ENCODE data around the gene NPC1. TPM values are rescaled to one million over a fixed set of nuclear protein-coding genes. Genes with fewer than 3 reads are reported as not detected.

NPC1 gene
- total and polyA plus RNA-seq, 8 donors: 6.2 to 25.6 (median 11.0) TPM

DNA sequence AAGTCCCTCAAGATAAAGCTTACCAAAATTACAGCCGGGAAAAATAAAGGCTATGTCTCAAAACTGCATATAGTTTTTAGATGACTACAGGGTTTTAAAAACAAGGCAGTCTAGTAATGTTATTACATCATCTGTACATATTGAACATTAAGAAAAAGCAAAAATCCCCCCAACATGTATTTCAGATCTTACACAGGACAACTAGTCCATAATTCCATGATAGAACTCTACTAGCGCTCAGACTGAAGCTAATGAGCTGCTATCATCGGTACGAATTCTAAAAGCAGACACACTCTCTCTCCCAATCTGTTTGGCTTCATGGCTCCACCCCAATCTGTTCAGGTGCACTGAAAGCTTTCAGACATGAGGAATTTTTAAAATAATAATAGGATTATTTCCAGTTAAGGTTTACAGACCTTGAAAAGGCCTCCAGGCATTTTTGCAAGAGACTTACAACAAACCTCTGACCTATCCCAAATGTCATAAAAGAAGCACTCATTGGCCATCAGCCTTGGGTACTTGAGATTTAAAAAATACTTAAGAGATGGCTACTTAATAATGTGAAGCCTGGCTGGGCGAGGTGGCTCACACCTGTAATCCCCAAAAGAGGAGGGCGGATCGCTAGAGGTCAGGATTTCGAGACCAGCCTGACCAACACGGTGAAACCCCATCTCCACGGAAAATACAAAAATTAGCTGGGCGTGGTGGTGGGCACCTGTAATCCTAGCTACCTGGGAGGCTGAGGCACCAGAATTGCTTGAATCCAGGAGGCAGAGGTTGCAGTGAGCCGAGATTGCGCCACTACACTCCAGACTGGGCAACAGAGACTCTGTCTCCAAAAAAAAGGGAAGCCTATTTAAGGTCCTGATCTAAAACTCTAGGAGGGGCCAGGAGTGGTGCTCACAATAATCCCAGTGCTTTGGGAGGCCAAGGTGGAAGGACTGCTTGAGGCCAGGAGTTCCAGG is 2.0 kb downstream of the NPC1 start:
- no peak overlapping the region for H3K27ac ChIP-seq
- 85% methylated on average over 13 of the region's 13 CpGs for WGBS, 2 donors

GRCh38 chr18:23583071-23583865 is 3.0 kb downstream of the NPC1 start:
- no peaks in the 10 kb centered on the region for H3K27me3 ChIP-seq
- FAIRE-seq: no peak
- no peaks in the 10 kb centered on the region for H3K36me3 ChIP-seq
- peaks cover 0 to 22% (median 0%) of the 10 kb centered on the region in 3 donors for H3K4me1 ChIP-seq
- no peak for TF ChIP-seq CTCF (IDR thresholded peaks at IDR 0.05)
- no peaks in the 10 kb centered on the region for H3K9me3 ChIP-seq
- no peak overlapping the region for H3K4me3 ChIP-seq
- 78 to 83% methylated on average over 5 of the region's 5 CpGs for WGBS, 2 donors
- intact Hi-C loops (cut with DNase I): no loop called here
- no peak for ATAC-seq
- H3K27ac ChIP-seq: no peak overlapping the region
- DNase-seq: no peak

More for the DNA sequence above, 2.0 kb downstream of the NPC1 start:
- Histone ChIP-seq H3K36me3 (no peaks in the 10 kb centered on the region), H3K4me3 (no peak overlapping the region), H3K27me3 (no peaks in the 10 kb centered on the region), H3K4me1 (peaks cover 0 to 22% (median 0%) of the 10 kb centered on the region in 3 donors), H3K9me3 (no peaks in the 10 kb centered on the region)
- TF ChIP-seq CTCF (IDR thresholded peaks at IDR 0.05): no peak
- FAIRE-seq (no peak), DNase-seq (no peak), ATAC-seq (no peak)
- intact Hi-C loops (cut with DNase I): no loop called here

DNA sequence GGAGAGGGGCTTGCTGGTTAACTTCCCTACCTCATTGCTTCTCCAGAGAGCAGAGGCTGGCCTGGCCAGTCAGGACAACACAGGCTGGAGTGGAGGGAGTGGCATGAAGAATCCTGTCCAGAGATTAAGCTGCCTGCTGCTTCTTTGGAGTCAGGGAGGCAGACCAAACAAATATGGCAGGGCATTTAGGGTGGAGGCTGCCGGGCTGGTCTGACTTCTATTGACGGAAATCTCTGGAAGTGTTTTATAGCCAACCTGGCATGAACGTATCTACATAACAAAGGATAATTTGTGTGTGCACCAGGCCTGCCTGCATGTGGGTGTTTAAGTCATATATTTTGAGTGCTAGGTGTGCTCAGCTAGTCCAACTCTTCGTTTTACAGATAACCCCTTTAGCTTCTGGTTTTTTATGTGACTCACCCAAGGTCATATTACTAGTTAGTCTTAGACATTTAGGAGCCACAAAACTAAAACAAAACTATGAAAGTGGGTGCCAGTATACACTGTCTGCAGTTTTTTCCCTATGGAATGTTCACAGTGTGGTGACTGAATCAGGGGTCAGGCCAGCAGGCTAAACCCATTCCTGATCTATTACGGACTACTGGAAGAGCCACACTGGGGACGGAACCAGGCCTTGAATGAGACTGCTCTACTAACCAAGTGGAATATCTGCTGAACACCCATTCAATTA is 5.5 kb downstream of the NPC1 start:
- intact Hi-C loops (cut with DNase I): no loop called here
- TF ChIP-seq CTCF (IDR thresholded peaks at IDR 0.05): no peak
- Histone ChIP-seq H3K27me3 (no peaks in the 10 kb centered on the region), H3K9me3 (no peaks in the 10 kb centered on the region), H3K27ac (no peak overlapping the region), H3K36me3 (no peaks in the 10 kb centered on the region), H3K4me1 (peaks cover 0 to 22% (median 0%) of the 10 kb centered on the region in 3 donors), H3K4me3 (no peak overlapping the region)
- DNase-seq (no peak), ATAC-seq (no peak), FAIRE-seq (no peak)
- 77 to 78% methylated on average over 6 of the region's 6 CpGs for WGBS, 2 donors

GRCh38 chr18:23578891-23579653 is 7.2 kb downstream of the NPC1 start:
- FAIRE-seq: no peak
- DNase-seq: no peak
- Histone ChIP-seq H3K9me3 (no peaks in the 10 kb centered on the region), H3K36me3 (no peaks in the 10 kb centered on the region), H3K27me3 (no peaks in the 10 kb centered on the region), H3K27ac (no peak overlapping the region), H3K4me3 (no peak overlapping the region), H3K4me1 (peaks cover 0 to 21% (median 0%) of the 10 kb centered on the region in 3 donors)
- WGBS, 2 donors: 88 to 93% methylated on average over 8 of the region's 8 CpGs
- intact Hi-C loops (cut with DNase I): no loop called here
- TF ChIP-seq CTCF (IDR thresholded peaks at IDR 0.05): no peak
- peak in 3 of 4 donors; percentile 30 to 56 (median 50) for ATAC-seq

Data from pancreas (tissue), 10 donors.